ENCODE data around the gene PECR. TPM values are rescaled to one million over a fixed set of nuclear protein-coding genes. Genes with fewer than 3 reads are reported as not detected.

The PECR gene
- total RNA-seq, 1 donor = 10.1 TPM

GRCh38 chr2:216049452-216049851 is 32.2 kb downstream of the PECR start:
- H3K4me2 ChIP-seq (ENCODE audit: insufficient read depth, low read length) = no peak overlapping the region
- H3K9me3 ChIP-seq (ENCODE audit: low read depth, low read length) = no peaks in the 10 kb centered on the region
- no peak overlapping the region for H3K27ac ChIP-seq (ENCODE audit: low read depth, low read length)
- no peaks in the 10 kb centered on the region for H4K20me1 ChIP-seq (ENCODE audit: insufficient read depth, low read length)
- TF ChIP-seq, protein P1, sequence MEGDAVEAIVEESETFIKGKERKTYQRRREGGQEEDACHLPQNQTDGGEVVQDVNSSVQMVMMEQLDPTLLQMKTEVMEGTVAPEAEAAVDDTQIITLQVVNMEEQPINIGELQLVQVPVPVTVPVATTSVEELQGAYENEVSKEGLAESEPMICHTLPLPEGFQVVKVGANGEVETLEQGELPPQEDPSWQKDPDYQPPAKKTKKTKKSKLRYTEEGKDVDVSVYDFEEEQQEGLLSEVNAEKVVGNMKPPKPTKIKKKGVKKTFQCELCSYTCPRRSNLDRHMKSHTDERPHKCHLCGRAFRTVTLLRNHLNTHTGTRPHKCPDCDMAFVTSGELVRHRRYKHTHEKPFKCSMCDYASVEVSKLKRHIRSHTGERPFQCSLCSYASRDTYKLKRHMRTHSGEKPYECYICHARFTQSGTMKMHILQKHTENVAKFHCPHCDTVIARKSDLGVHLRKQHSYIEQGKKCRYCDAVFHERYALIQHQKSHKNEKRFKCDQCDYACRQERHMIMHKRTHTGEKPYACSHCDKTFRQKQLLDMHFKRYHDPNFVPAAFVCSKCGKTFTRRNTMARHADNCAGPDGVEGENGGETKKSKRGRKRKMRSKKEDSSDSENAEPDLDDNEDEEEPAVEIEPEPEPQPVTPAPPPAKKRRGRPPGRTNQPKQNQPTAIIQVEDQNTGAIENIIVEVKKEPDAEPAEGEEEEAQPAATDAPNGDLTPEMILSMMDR (IDR thresholded peaks at IDR 0.05; ENCODE audit: extremely low read depth, low read depth, low read length) = no peak
- no peaks in the 10 kb centered on the region for H3K4me1 ChIP-seq (ENCODE audit: insufficient read depth, low read length)
- H3K4me3 ChIP-seq (ENCODE audit: insufficient read depth, low read length) = no peak overlapping the region
- no peak overlapping the region for H2AFZ ChIP-seq (ENCODE audit: low read length)
- DNase-seq (ENCODE audit: insufficient read length, low spot score, missing footprints) = no peak
- H3K79me2 ChIP-seq (ENCODE audit: insufficient read depth, low read length) = no peaks in the 10 kb centered on the region
- H3K27me3 ChIP-seq (ENCODE audit: insufficient read depth, low read length) = no peaks in the 10 kb centered on the region
- no peaks in the 10 kb centered on the region for H3K36me3 ChIP-seq (ENCODE audit: insufficient read depth, low read length)

DNA sequence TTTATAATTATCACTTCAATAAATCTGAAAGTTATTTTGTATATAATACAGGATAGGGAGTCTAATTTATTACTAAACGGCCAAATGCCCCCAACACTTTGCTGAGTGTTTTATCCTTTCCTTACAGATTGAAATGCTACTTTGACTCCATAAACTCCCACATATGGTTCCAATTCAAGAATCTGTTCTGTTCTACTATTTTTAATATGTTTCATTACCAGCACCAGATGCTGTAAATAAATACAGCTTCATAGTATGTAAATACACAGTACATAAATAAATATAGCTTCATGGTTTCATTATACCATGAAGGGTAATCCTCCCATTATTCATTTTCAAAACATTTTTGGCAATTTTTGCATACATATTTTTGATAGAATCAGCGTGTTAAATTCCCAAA is 34.2 kb downstream of the PECR start:
- H3K79me2 ChIP-seq (ENCODE audit: insufficient read depth, low read length) = no peaks in the 10 kb centered on the region
- H4K20me1 ChIP-seq (ENCODE audit: insufficient read depth, low read length) = no peaks in the 10 kb centered on the region
- no peaks in the 10 kb centered on the region for H3K36me3 ChIP-seq (ENCODE audit: insufficient read depth, low read length)
- no peak overlapping the region for H3K4me3 ChIP-seq (ENCODE audit: insufficient read depth, low read length)
- H3K27me3 ChIP-seq (ENCODE audit: insufficient read depth, low read length) = no peaks in the 10 kb centered on the region
- no peaks in the 10 kb centered on the region for H3K4me1 ChIP-seq (ENCODE audit: insufficient read depth, low read length)
- DNase-seq (ENCODE audit: insufficient read length, low spot score, missing footprints) = no peak
- H3K4me2 ChIP-seq (ENCODE audit: insufficient read depth, low read length) = no peak overlapping the region
- H3K9me3 ChIP-seq (ENCODE audit: low read depth, low read length) = no peaks in the 10 kb centered on the region
- no peak overlapping the region for H2AFZ ChIP-seq (ENCODE audit: low read length)
- no peak overlapping the region for H3K27ac ChIP-seq (ENCODE audit: low read depth, low read length)
- TF ChIP-seq, protein P1 (IDR thresholded peaks at IDR 0.05; ENCODE audit: extremely low read depth, low read depth, low read length) = no peak

GRCh38 chr2:216044883-216045486 is 36.6 kb downstream of the PECR start:
- H3K79me2 ChIP-seq (ENCODE audit: insufficient read depth, low read length) = no peaks in the 10 kb centered on the region
- DNase-seq (ENCODE audit: insufficient read length, low spot score, missing footprints) = no peak
- no peak overlapping the region for H2AFZ ChIP-seq (ENCODE audit: low read length)
- no peaks in the 10 kb centered on the region for H3K36me3 ChIP-seq (ENCODE audit: insufficient read depth, low read length)
- H3K4me3 ChIP-seq (ENCODE audit: insufficient read depth, low read length) = no peak overlapping the region
- TF ChIP-seq, protein P1 (IDR thresholded peaks at IDR 0.05; ENCODE audit: extremely low read depth, low read depth, low read length) = no peak
- no peaks in the 10 kb centered on the region for H3K9me3 ChIP-seq (ENCODE audit: low read depth, low read length)
- H3K27ac ChIP-seq (ENCODE audit: low read depth, low read length) = no peak overlapping the region
- H3K4me2 ChIP-seq (ENCODE audit: insufficient read depth, low read length) = no peak overlapping the region
- H3K4me1 ChIP-seq (ENCODE audit: insufficient read depth, low read length) = no peaks in the 10 kb centered on the region
- H4K20me1 ChIP-seq (ENCODE audit: insufficient read depth, low read length) = no peaks in the 10 kb centered on the region
- H3K27me3 ChIP-seq (ENCODE audit: insufficient read depth, low read length) = no peaks in the 10 kb centered on the region

- Histone ChIP-seq H3K36me3 (ENCODE audit: insufficient read depth, low read length) (no peaks in the 10 kb centered on the region), H3K9me3 (ENCODE audit: low read depth, low read length) (no peaks in the 10 kb centered on the region), H3K4me2 (ENCODE audit: insufficient read depth, low read length) (no peak overlapping the region), H3K4me1 (ENCODE audit: insufficient read depth, low read length) (no peaks in the 10 kb centered on the region), H3K27ac (ENCODE audit: low read depth, low read length) (no peak overlapping the region), H3K4me3 (ENCODE audit: insufficient read depth, low read length) (no peak overlapping the region), H4K20me1 (ENCODE audit: insufficient read depth, low read length) (no peaks in the 10 kb centered on the region), H3K27me3 (ENCODE audit: insufficient read depth, low read length) (no peaks in the 10 kb centered on the region), H2AFZ (ENCODE audit: low read length) (no peak overlapping the region), H3K79me2 (ENCODE audit: insufficient read depth, low read length) (no peaks in the 10 kb centered on the region)
- TF ChIP-seq, protein P1 (IDR thresholded peaks at IDR 0.05; ENCODE audit: extremely low read depth, low read depth, low read length) = no peak
- DNase-seq (ENCODE audit: insufficient read length, low spot score, missing footprints) = no peak
These were observed 37.7 kb downstream of the PECR start for GRCh38 chr2:216043949-216044348.
